ENCODE results near the gene MIER2.
"Not testable (repeated sequence)": the region's sequence is repeated elsewhere in the genome, so short reads cannot be mapped to it uniquely, and the experiment has no call there.

Gene MIER2

GRCh38 chr19:281992-282391, 62.6 kb downstream of the MIER2 start:
- no peak for DNase-seq (ENCODE audit: low spot score)

- DNase-seq (ENCODE audit: low spot score), result no peak
Measured at GRCh38 chr19:281156-281853, 63.3 kb downstream of the MIER2 start.

- DNase-seq (ENCODE audit: low spot score), result no peak
Measured at GRCh38 chr19:280541-281009, 64.0 kb downstream of the MIER2 start.

- no peak for DNase-seq (ENCODE audit: low spot score)
Measured at GRCh38 chr19:279656-280055, 64.9 kb downstream of the MIER2 start.

- DNase-seq (ENCODE audit: low spot score), result no peak
Measured at GRCh38 chr19:279231-279630, 65.4 kb downstream of the MIER2 start.

GRCh38 chr19:277581-278165, 66.9 kb downstream of the MIER2 start:
- no peak for DNase-seq (ENCODE audit: low spot score)

- no peak for DNase-seq (ENCODE audit: low spot score)
Measured at GRCh38 chr19:277131-277530, 67.5 kb downstream of the MIER2 start.

GRCh38 chr19:275958-276646, 68.5 kb downstream of the MIER2 start:
- DNase-seq (ENCODE audit: low spot score), result no peak

- DNase-seq (ENCODE audit: low spot score), result no peak
Measured at GRCh38 chr19:275000-275399, 69.6 kb downstream of the MIER2 start.

- DNase-seq (ENCODE audit: low spot score), result no peak
Measured at GRCh38 chr19:273393-273792, 71.2 kb downstream of the MIER2 start.

- no peak for DNase-seq (ENCODE audit: low spot score)
Measured at GRCh38 chr19:271856-272255, 72.7 kb downstream of the MIER2 start.

GRCh38 chr19:270766-271318, 73.8 kb downstream of the MIER2 start:
- not testable (repeated sequence) for DNase-seq (ENCODE audit: low spot score)

- no peak for DNase-seq (ENCODE audit: low spot score)
Measured at GRCh38 chr19:269241-269640, 75.4 kb downstream of the MIER2 start.

GRCh38 chr19:262125-262524, 82.5 kb downstream of the MIER2 start:
- DNase-seq (ENCODE audit: low spot score), result no peak

- DNase-seq (ENCODE audit: low spot score), result not testable (repeated sequence)
Measured at GRCh38 chr19:256804-257203, 87.8 kb downstream of the MIER2 start.
